ENCODE results near the gene MRAS.

MRAS gene

DNA sequence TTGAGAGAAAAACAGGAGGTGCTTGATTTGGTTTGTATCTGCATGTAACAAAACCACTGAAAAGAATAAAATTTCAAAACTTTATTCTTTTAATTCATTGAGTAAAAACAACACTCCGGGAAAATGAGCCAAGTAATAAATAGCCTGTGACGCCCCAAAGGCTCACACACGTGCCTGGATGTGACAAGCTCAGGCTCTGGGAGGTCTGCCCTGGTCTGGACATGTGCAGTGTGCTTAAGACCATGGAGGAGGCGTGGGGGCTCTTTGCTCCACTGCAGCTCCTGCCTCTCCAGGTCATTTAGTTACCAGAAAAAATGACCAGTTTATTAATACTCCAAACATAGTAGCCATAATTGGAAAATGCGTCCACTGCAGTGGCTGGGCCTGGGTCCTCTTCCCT, 10.1 kb upstream of the MRAS start:
- Histone ChIP-seq H3K4me3 (ENCODE audit: severe bottlenecking) (no peak overlapping the region), H3K27me3 (ENCODE audit: insufficient read depth, poor library complexity, severe bottlenecking) (no peaks in the 10 kb centered on the region), H3K36me3 (ENCODE audit: low read depth) (no peaks in the 10 kb centered on the region), H3K27ac (ENCODE audit: poor library complexity, severe bottlenecking) (no peak overlapping the region), H3K4me1 (ENCODE audit: insufficient read depth, poor library complexity, severe bottlenecking) (no peaks in the 10 kb centered on the region), H3K9me3 (ENCODE audit: severe bottlenecking) (no peaks in the 10 kb centered on the region)
- TF ChIP-seq, protein P1, sequence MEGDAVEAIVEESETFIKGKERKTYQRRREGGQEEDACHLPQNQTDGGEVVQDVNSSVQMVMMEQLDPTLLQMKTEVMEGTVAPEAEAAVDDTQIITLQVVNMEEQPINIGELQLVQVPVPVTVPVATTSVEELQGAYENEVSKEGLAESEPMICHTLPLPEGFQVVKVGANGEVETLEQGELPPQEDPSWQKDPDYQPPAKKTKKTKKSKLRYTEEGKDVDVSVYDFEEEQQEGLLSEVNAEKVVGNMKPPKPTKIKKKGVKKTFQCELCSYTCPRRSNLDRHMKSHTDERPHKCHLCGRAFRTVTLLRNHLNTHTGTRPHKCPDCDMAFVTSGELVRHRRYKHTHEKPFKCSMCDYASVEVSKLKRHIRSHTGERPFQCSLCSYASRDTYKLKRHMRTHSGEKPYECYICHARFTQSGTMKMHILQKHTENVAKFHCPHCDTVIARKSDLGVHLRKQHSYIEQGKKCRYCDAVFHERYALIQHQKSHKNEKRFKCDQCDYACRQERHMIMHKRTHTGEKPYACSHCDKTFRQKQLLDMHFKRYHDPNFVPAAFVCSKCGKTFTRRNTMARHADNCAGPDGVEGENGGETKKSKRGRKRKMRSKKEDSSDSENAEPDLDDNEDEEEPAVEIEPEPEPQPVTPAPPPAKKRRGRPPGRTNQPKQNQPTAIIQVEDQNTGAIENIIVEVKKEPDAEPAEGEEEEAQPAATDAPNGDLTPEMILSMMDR (IDR thresholded peaks at IDR 0.05; ENCODE audit: poor library complexity, severe bottlenecking), result no peak
- DNase-seq (ENCODE audit: low spot score), result no peak
- no peak for ATAC-seq (ENCODE audit: low read depth)

DNA sequence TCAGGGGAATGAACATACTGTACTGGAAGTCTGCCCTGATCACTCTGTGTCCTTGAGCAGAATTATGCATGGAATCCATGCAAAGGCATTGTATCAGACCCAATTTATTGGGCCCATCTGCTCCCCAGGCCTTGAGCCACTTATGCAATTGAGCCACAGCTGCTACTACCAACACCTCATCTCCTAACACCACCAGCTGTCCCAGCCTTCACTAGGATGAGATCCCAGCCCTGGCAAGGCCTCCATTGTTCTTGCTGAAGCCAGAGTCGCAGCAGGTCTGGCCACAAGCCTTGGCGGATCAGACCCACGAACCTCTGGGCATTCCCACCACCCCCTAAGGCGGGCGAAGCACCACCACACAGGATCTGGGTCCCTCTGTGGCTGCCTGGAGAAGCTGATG, 9.6 kb upstream of the MRAS start:
- TF ChIP-seq, protein P1 (IDR thresholded peaks at IDR 0.05; ENCODE audit: poor library complexity, severe bottlenecking), result no peak
- H3K27ac ChIP-seq (ENCODE audit: poor library complexity, severe bottlenecking), result no peak overlapping the region
- no peaks in the 10 kb centered on the region for H3K9me3 ChIP-seq (ENCODE audit: severe bottlenecking)
- ATAC-seq (ENCODE audit: low read depth) (no peak), DNase-seq (ENCODE audit: low spot score) (no peak)
- no peaks in the 10 kb centered on the region for H3K27me3 ChIP-seq (ENCODE audit: insufficient read depth, poor library complexity, severe bottlenecking)
- no peaks in the 10 kb centered on the region for H3K36me3 ChIP-seq (ENCODE audit: low read depth)
- no peak overlapping the region for H3K4me3 ChIP-seq (ENCODE audit: severe bottlenecking)
- H3K4me1 ChIP-seq (ENCODE audit: insufficient read depth, poor library complexity, severe bottlenecking), result no peaks in the 10 kb centered on the region

DNA sequence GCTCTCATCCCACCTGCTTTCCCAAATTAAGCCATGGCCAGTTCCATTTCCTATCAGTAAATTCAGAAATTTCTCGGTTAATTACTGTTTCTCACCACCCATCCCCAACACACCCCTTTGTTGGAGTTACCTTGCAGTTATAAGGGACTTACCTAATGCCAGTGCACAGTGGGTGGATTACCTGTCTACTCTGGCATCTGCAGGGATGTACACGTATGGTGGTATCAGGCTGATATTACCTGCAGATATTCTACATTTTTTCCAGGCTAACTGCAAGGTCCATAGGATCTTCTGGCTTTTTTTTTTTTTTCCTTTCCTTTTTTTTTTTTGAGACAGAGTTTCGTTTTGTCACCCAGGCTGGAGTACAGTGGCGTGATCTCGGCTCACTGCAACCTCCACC, 7.9 kb upstream of the MRAS start:
- Histone ChIP-seq H3K27ac (ENCODE audit: poor library complexity, severe bottlenecking) (no peak overlapping the region), H3K27me3 (ENCODE audit: insufficient read depth, poor library complexity, severe bottlenecking) (no peaks in the 10 kb centered on the region), H3K4me1 (ENCODE audit: insufficient read depth, poor library complexity, severe bottlenecking) (no peaks in the 10 kb centered on the region), H3K9me3 (ENCODE audit: severe bottlenecking) (no peaks in the 10 kb centered on the region), H3K36me3 (ENCODE audit: low read depth) (no peaks in the 10 kb centered on the region), H3K4me3 (ENCODE audit: severe bottlenecking) (no peak overlapping the region)
- TF ChIP-seq, protein P1 (IDR thresholded peaks at IDR 0.05; ENCODE audit: poor library complexity, severe bottlenecking), result no peak
- DNase-seq (ENCODE audit: low spot score), result no peak
- no peak for ATAC-seq (ENCODE audit: low read depth)

DNA sequence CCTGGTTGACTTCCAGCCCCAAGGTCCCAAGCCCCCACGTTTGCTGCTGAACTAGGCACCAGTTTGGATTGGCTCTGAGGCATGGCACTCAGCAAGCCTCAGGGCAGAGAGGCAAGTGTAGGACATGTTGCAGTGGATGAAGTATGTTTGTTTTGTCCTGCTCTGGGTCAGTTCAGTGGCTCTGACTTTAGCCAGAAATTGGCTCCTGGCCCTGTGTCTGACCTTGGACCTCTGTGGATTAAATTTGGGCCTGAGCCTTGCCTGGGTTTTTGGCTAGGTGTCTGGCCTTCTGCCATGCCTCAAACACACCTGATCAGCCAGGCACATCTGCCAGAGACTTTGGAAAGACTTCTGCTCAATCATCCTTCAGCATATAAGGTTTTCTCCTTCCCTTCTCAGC, 3.6 kb upstream of the MRAS start:
- Histone ChIP-seq H3K27ac (ENCODE audit: poor library complexity, severe bottlenecking) (no peak overlapping the region), H3K9me3 (ENCODE audit: severe bottlenecking) (no peaks in the 10 kb centered on the region), H3K4me1 (ENCODE audit: insufficient read depth, poor library complexity, severe bottlenecking) (no peaks in the 10 kb centered on the region), H3K27me3 (ENCODE audit: insufficient read depth, poor library complexity, severe bottlenecking) (no peaks in the 10 kb centered on the region), H3K4me3 (ENCODE audit: severe bottlenecking) (no peak overlapping the region), H3K36me3 (ENCODE audit: low read depth) (no peaks in the 10 kb centered on the region)
- TF ChIP-seq, protein P1 (IDR thresholded peaks at IDR 0.05; ENCODE audit: poor library complexity, severe bottlenecking), result no peak
- no peak for DNase-seq (ENCODE audit: low spot score)
- no peak for ATAC-seq (ENCODE audit: low read depth)

DNA sequence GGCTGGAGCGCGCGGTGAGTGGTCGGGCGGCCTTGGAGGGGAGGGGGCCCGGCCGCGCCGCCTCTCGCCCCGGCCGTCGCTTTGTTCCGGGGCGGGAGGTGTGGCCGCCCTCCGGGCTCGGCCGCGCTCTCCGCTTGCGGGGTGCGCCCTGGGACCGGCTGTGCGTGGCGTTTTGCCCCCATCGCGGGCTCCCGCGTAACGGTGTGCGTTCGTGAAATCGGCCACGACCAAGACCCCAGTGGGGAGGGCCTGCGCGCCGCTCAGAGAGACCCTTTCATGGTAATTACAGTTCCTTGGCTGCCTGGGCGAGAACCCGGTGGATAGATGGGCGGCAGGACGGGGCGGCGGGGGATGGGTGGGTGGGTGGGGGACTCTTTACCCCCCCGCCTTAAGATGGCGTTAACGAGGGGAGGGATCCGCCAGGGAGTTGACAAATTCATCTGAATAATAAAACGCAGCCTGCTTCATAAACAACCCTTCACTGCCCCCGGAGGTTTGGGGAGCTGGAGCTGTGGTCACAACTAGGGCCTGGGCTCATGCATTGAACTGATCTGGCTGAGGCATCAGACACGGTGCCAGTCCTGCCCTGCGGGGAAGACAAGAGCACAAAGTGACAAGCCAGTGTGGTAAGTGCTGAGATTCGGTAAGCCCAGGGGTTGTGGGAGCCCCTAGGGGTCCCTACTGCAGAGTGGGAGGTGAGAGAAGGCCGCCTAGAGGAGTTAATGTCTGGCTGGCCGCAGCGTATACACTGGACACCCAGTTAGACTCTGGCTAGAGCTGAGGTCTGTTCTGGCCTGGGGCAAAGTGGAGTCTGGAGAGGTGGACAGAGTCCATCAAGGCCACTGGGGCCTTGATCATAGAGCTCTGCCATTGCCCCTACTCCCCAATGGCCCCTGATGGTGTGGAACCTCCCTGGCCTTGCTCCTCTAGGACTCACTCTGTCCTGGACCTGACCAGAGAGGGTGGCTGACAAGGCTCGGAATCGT, 668 bp downstream of the MRAS start:
- ATAC-seq (ENCODE audit: low read depth) (no peak), DNase-seq (ENCODE audit: low spot score) (no peak)
- H3K27me3 ChIP-seq (ENCODE audit: insufficient read depth, poor library complexity, severe bottlenecking), result no peaks in the 10 kb centered on the region
- no peak overlapping the region for H3K27ac ChIP-seq (ENCODE audit: poor library complexity, severe bottlenecking)
- TF ChIP-seq, protein P1 (IDR thresholded peaks at IDR 0.05; ENCODE audit: poor library complexity, severe bottlenecking), result peak; percentile 2
- peak overlapping the region; percentile 46 for H3K4me3 ChIP-seq (ENCODE audit: severe bottlenecking)
- H3K9me3 ChIP-seq (ENCODE audit: severe bottlenecking), result no peaks in the 10 kb centered on the region
- no peaks in the 10 kb centered on the region for H3K36me3 ChIP-seq (ENCODE audit: low read depth)
- H3K4me1 ChIP-seq (ENCODE audit: insufficient read depth, poor library complexity, severe bottlenecking), result no peaks in the 10 kb centered on the region
